RKO (cell line): ENCODE data around the gene CAPN11.
"Not testable (repeated sequence)": the region's sequence is repeated elsewhere in the genome, so short reads cannot be mapped to it uniquely, and the experiment has no call there.

Experiments
- DNase-seq: peaks from one replicate; pipeline ENCODE4 v3.0.0-alpha.2; 2016; ENCODE audit warnings: low spot score

CAPN11 gene

GRCh38 chr6:44228031-44228430 lies 69.4 kb downstream of the CAPN11 start:
- DNase-seq: no peak

GRCh38 chr6:44228433-44228832 lies 69.8 kb downstream of the CAPN11 start:
- no peak for DNase-seq

DNA sequence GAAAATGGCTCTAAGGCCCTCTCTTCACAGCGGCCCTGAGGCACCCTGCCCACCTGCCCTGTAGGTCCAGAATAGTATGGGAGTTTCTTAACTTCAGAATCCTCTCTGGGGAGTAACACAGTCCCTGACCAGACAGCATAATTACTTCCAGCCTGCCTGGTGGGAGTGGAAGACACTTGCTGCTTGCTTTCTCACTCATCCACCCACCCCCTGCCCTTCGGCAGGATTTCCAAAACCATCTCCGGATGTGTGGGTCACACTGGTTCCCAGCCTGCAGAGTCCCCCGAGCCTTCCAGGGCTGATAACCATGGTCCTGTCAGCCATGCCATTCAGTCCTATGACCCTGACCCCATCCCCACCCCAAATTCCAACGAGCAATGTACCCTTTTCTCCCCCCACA lies 70.2 kb downstream of the CAPN11 start:
- no peak for DNase-seq

DNA sequence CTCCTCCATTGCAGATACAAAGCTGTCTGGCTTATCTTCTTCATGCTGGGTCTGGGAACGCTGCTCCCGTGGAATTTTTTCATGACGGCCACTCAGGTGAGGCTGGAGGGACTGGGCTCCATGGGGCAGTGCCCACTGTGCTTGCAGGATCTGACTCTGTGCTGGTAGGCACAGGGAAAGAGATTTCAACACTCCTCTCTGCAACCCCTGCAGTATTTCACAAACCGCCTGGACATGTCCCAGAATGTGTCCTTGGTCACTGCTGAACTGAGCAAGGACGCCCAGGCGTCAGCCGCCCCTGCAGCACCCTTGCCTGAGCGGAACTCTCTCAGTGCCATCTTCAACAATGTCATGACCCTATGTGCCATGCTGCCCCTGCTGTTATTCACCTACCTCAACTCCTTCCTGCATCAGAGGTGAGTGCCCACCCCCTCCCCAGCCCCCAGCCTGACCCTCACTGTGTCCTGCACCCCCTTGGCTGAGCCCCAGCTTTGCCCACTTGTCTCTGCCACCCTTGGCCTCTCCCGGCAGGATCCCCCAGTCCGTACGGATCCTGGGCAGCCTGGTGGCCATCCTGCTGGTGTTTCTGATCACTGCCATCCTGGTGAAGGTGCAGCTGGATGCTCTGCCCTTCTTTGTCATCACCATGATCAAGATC lies 70.9 kb downstream of the CAPN11 start:
- no peak for DNase-seq

GRCh38 chr6:44230034-44230675 lies 71.5 kb downstream of the CAPN11 start:
- DNase-seq: no peak

DNA sequence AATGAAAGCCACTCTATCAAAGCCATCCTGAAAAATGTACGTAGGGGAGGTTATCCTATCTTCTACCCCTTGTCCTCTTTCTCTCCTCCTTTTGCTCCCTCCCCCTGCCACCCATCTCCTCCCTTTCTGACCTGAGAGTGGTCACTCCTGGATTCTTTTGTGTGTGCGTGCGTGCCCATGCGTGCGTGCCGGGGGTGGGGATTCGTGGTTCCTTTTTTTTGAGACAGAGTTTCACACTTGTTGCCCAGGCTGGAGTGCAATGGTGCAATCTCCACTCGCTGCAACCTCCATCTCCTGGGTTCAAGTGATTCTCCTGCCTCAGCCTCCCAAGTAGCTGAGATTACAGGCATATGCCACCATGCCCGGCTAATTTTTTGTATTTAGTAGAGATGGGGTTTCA lies 72.8 kb downstream of the CAPN11 start:
- DNase-seq: not testable (repeated sequence)

- DNase-seq: no peak
Observed at GRCh38 chr6:44232676-44233566, 74.3 kb downstream of the CAPN11 start.

DNA sequence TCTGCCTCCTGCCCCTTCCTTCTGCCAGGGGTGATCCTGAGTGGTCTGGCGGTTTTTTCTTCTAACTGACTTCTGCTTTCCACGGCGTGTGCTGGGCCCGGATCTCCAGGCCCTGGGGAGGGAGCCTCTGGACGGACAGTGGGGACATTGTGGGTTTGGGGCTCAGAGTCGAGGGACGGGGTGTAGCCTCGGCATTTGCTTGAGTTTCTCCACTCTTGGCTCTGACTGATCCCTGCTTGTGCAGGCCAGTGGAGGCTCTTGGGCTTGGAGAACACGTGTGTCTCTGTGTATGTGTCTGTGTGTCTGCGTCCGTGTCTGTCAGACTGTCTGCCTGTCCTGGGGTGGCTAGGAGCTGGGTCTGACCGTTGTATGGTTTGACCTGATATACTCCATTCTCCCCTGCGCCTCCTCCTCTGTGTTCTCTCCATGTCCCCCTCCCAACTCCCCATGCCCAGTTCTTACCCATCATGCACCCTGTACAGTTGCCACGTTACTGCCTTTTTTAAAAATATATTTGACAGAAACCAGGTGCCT lies 75.0 kb downstream of the CAPN11 start:
- no peak for DNase-seq
